PC-9 (cell line): ENCODE data around the gene ADGRL3.

Source experiments
- CTCF ChIP-seq: fragments of 200-600 bp; sonication (generic); conservative IDR thresholded peaks from 2 replicates; pipeline ENCODE4 v1.6.1; 2017; ENCODE audit warnings: mixed run types, antibody characterized with exemption, mild to moderate bottlenecking, moderate library complexity
- EZH2 ChIP-seq: fragments of 200-600 bp; sonication (generic); IDR thresholded peaks from 2 replicates; pipeline ENCODE4 v1.8.0; 2017; ENCODE audit warnings: antibody characterized with exemption, low read depth

GRCh38 chr4:61959087-61959486 lies 759.0 kb downstream of the ADGRL3 start:
- TF ChIP-seq CTCF = no peak
- no peak for TF ChIP-seq EZH2
